Measurements from ENCODE around the gene ZCCHC8.
"Not testable (repeated sequence)": the region's sequence is repeated elsewhere in the genome, so short reads cannot be mapped to it uniquely, and the experiment has no call there.

ZCCHC8 gene

GRCh38 chr12:122438822-122439221 is 61.9 kb downstream of the ZCCHC8 start:
- H3K4me1 Mint-ChIP-seq (ENCODE audit: low read depth); H3K4me3 Mint-ChIP-seq; H3K27ac Mint-ChIP-seq; H3K36me3 Mint-ChIP-seq; H3K9me3 Mint-ChIP-seq (ENCODE audit: low read depth); H3K27me3 Mint-ChIP-seq: not testable (repeated sequence)

DNA sequence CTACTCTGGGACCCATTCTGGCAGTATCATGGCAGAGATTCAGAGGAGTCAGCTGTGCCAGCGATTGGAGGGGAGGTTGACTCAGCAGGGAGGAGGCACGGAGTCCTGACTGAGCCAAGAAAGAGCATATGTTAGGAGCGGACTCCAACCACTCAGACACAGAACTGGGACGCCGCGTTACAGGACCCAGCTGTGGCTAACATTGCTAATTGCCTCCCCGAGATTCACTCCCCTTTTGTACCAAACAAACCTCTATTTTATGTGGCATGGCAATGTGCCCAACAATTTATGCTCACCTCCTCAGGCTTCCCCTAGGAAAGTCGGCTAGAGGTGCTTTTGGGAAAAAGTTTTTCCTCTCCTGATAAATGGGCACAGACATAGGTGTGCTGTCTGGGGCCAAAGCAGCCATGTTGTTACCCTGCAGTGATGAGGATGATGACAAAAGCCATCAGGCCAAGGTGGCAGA is 63.0 kb downstream of the ZCCHC8 start:
- Mint-ChIP-seq H3K27me3 (no peaks in the 10 kb centered on the region), H3K4me1 (ENCODE audit: low read depth) (no peaks in the 10 kb centered on the region), H3K27ac (no peak overlapping the region), H3K36me3 (no peaks in the 10 kb centered on the region), H3K4me3 (no peak overlapping the region), H3K9me3 (ENCODE audit: low read depth) (no peaks in the 10 kb centered on the region)

DNA sequence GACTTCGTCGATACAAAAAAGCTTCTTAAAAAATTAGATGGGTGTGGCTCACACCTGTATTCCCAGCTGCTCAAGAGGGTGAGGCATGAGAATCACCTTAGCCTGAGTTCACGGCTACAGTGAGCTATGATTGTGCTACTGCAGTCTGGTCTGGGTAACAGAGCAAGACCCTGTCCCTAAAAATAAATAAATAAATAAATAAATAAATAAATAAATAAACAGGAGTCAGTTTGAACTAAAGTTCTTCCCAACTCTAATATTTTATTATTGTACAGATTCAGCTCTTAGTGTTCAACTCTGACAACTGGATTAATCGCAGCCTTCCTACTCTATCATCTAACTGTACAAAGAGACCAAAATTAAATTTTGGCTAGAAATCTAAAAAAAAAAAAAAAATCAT is 65.5 kb downstream of the ZCCHC8 start:
- Mint-ChIP-seq H3K9me3 (ENCODE audit: low read depth) (no peaks in the 10 kb centered on the region), H3K4me1 (ENCODE audit: low read depth) (no peaks in the 10 kb centered on the region), H3K27ac (no peak overlapping the region), H3K36me3 (no peaks in the 10 kb centered on the region), H3K4me3 (no peak overlapping the region), H3K27me3 (no peaks in the 10 kb centered on the region)

GRCh38 chr12:122429043-122429442 is 71.7 kb downstream of the ZCCHC8 start:
- H3K36me3 Mint-ChIP-seq; H3K9me3 Mint-ChIP-seq (ENCODE audit: low read depth); H3K27me3 Mint-ChIP-seq; H3K27ac Mint-ChIP-seq; H3K4me3 Mint-ChIP-seq; H3K4me1 Mint-ChIP-seq (ENCODE audit: low read depth): not testable (repeated sequence)

DNA sequence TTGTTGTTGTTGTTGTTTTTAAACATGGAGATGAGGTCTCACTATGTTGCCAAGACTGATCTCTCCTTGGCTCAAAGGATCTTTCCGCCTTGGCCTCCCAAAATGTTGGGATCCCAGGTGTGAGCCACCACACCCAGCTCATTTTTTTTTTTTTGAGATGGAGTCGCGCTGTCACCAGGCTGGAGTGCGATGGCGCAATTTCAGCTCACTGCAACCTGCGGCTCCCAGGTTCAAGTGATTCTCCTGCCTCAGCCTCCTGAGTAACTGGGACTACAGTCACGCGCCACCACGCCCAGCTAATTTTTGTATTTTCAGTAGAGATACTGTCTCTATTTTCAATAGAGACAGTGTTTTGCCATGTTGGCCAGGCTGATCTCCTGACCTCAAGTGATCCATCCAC is 73.3 kb downstream of the ZCCHC8 start:
- H3K36me3 Mint-ChIP-seq: no peaks in the 10 kb centered on the region
- H3K4me3 Mint-ChIP-seq: no peak overlapping the region
- peaks cover 8% of the 10 kb centered on the region for H3K4me1 Mint-ChIP-seq (ENCODE audit: low read depth)
- no peaks in the 10 kb centered on the region for H3K27me3 Mint-ChIP-seq
- H3K27ac Mint-ChIP-seq: no peak overlapping the region
- no peaks in the 10 kb centered on the region for H3K9me3 Mint-ChIP-seq (ENCODE audit: low read depth)

DNA sequence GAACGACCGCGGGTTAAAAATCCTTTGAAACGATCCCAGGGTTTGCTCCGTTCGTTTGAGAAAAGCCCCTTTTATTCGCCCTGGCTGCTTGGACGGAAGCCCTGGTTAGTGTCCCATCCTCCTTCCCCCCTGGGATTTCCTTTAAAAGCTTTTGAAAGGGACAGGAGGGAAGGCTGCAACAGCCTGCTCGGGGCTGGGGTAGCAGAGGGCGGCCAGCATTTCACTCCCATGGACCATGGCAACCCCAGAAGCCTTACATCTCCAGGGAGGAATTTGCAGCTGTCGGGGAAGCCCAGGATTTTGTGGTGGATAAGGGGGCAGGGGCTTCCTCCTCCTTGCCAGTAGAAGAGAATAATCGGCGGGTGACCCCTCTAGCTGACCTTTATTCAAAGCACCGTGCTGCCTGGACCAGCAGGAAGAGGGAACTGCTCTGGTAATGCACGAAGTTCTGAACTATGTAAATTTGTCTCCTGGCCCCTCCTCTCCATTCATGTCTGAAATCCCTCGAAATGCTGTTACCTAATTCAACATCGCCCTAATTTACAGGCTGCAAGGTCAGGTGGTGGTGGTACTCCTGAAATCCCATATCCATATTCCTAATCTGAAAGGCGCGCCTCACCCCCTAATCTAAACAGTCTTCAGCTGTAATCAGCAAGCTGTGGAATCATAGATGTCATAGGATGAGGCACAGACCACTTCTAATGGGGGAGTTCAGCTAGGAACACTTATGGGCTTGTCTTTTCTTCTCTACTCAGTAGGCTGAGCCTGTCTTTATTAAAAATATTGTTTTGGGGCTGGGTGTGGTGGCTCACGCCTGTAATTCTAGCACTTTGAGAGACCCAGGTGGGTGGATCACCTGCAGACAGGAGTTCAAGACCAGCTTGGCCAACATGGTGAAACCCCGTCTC is 77.2 kb downstream of the ZCCHC8 start:
- Mint-ChIP-seq H3K36me3 (no peaks in the 10 kb centered on the region), H3K9me3 (ENCODE audit: low read depth) (no peaks in the 10 kb centered on the region), H3K4me3 (peak overlapping the region; percentile 89), H3K27ac (peak overlapping the region; percentile 88), H3K4me1 (ENCODE audit: low read depth) (peaks cover 23% of the 10 kb centered on the region), H3K27me3 (no peaks in the 10 kb centered on the region)

GRCh38 chr12:122422730-122423257 is 77.9 kb downstream of the ZCCHC8 start:
- Mint-ChIP-seq H3K4me1 (ENCODE audit: low read depth) (peaks cover 29% of the 10 kb centered on the region), H3K27ac (peak overlapping the region; percentile 88), H3K9me3 (ENCODE audit: low read depth) (no peaks in the 10 kb centered on the region), H3K4me3 (peak overlapping the region; percentile 89), H3K36me3 (peaks cover 2% of the 10 kb centered on the region), H3K27me3 (no peaks in the 10 kb centered on the region)

- Mint-ChIP-seq H3K27me3 (no peaks in the 10 kb centered on the region), H3K9me3 (ENCODE audit: low read depth) (no peaks in the 10 kb centered on the region), H3K36me3 (peaks cover 3% of the 10 kb centered on the region), H3K4me3 (peak within 1 kb of the TSS; percentile 92), H3K27ac (peak within 1 kb of the TSS; percentile 88), H3K4me1 (ENCODE audit: low read depth) (peaks cover 30% of the 10 kb centered on the region)
These were observed 78.7 kb downstream of the ZCCHC8 start, which contains the start of gene CLIP1 for GRCh38 chr12:122421821-122422729. Gene CLIP1, minus strand, starts transcription at chr12:122422669. Its CDS starts 42,217 bp downstream, at chr12:122380452.

Measured in activated naive CD8-positive, alpha-beta T cell (primary cell).